Stimulated activated CD4-positive, alpha-beta T cell treated with anti-CD3 and anti-CD28 coated beads, Interleukin-15, amount 100 ng/mL, for 48 hours (primary cell): Measurements from ENCODE around the gene UNC119.

ENCODE experiments used
- DNase-seq, 2 donors: peaks; one replicate each; pipeline ENCODE4 v3.0.0-alpha.2; 2020; ENCODE audit warnings: low read depth in 2 of 2

UNC119 gene

DNA sequence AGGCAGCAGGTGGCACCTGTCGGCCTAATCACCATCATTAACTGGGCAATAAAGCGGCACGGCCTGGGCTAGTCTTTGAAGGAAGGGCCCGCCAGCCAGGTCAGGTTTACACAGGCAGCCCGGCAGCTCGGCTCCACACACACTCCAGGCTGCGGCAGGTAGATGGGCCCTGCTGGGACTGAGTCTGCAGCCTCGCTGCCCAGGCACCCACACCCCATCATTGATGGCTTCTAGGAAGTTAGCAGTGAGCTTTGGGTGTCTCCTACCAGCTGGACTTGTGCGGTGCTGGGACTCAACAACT, 53.1 kb downstream of the UNC119 start:
- no peak for DNase-seq

DNA sequence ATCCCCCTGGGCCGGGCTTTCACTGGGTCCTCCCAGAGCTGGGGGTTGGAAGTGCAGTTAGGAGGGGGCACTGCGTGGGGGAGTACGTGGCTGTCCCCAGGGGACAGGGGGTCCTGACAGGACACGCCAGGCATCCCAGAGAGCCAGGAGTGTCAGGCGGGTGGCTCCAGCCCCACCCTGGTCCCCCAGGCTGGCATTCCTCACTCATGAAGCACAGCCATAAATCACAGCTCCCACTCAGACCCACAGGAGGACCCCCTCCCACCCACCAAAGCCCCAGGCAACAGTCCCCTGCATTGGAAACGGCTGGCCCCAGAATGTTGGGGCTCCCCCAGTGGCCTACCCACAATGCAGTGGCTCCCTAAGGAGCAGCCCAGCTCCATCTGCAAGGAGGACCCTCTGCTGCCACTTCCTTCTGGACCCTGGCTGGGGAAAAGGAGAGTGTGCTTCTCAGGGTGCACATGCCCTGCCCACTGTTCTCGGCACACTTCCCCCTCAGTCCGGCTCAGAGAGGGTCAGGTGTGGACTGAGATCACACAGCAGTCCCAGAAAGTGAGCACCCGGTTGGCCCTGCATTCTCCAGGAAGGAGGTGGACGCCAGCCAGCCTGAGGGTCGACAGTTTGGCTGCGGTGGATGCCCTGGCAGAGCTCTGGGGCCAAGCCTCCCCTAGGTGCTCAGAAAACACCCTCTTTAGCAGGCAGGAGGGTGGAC, 53.6 kb downstream of the UNC119 start:
- no peak for DNase-seq

DNA sequence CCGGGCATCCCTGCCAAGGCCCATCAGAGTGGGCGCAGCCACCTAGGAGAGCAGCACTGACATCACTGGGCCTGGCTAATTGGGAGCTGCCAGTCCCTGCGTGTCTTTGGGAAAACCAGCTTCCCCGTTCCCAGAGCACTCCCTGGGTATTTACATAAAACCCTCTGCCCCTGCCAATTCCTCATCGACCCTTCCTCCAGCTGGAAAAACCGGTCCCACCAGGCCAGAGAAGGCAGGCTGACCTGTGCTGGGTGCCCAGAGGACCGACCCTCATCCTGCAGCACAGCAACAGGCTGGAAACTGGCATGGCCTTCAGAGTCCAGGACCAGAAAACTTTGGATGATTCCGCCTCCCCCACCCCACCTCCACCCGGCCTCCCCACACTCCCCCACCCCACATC, 54.5 kb downstream of the UNC119 start:
- DNase-seq: no peak
